Measurements from ENCODE around the gene IAH1. TPM values are rescaled to one million over a fixed set of nuclear protein-coding genes. Genes with fewer than 3 reads are reported as not detected.

Gene IAH1
- total RNA-seq, 1 donor from 2014 or later: 37.5 TPM

GRCh38 chr2:9463698-9464034 is 10.7 kb upstream of the IAH1 start:
- Mint-ChIP-seq H3K27me3 (ENCODE audit: unreplicated experiment) (no peaks in the 10 kb centered on the region), H3K4me1 (ENCODE audit: unreplicated experiment) (no peaks in the 10 kb centered on the region), H3K27ac (ENCODE audit: unreplicated experiment) (no peak overlapping the region), H3K9me3 (ENCODE audit: unreplicated experiment) (no peaks in the 10 kb centered on the region), H3K4me3 (ENCODE audit: unreplicated experiment) (no peak overlapping the region), H3K36me3 (ENCODE audit: low read depth, unreplicated experiment) (peaks cover 18% of the 10 kb centered on the region)
- DNase-seq (ENCODE audit: low spot score): no peak
- no peak for TF ChIP-seq CTCF (IDR thresholded peaks at IDR 0.05; ENCODE audit: unreplicated experiment)

- no peaks in the 10 kb centered on the region for H3K4me1 Mint-ChIP-seq (ENCODE audit: unreplicated experiment)
- no peak for DNase-seq (ENCODE audit: low spot score)
- H3K4me3 Mint-ChIP-seq (ENCODE audit: unreplicated experiment): no peak overlapping the region
- no peak overlapping the region for H3K27ac Mint-ChIP-seq (ENCODE audit: unreplicated experiment)
- no peak for TF ChIP-seq CTCF (IDR thresholded peaks at IDR 0.05; ENCODE audit: unreplicated experiment)
- no peaks in the 10 kb centered on the region for H3K27me3 Mint-ChIP-seq (ENCODE audit: unreplicated experiment)
- H3K36me3 Mint-ChIP-seq (ENCODE audit: low read depth, unreplicated experiment): peaks cover 18% of the 10 kb centered on the region
- H3K9me3 Mint-ChIP-seq (ENCODE audit: unreplicated experiment): no peaks in the 10 kb centered on the region
Observed at GRCh38 chr2:9465170-9465569, 9.2 kb upstream of the IAH1 start.

- Mint-ChIP-seq H3K9me3 (ENCODE audit: unreplicated experiment) (no peaks in the 10 kb centered on the region), H3K4me3 (ENCODE audit: unreplicated experiment) (no peak overlapping the region), H3K36me3 (ENCODE audit: low read depth, unreplicated experiment) (peaks cover 14% of the 10 kb centered on the region), H3K27ac (ENCODE audit: unreplicated experiment) (no peak overlapping the region), H3K4me1 (ENCODE audit: unreplicated experiment) (no peaks in the 10 kb centered on the region), H3K27me3 (ENCODE audit: unreplicated experiment) (no peaks in the 10 kb centered on the region)
- no peak for TF ChIP-seq CTCF (IDR thresholded peaks at IDR 0.05; ENCODE audit: unreplicated experiment)
- no peak for DNase-seq (ENCODE audit: low spot score)
Observed at GRCh38 chr2:9466147-9466683, 8.1 kb upstream of the IAH1 start.

GRCh38 chr2:9467687-9468086 is 6.7 kb upstream of the IAH1 start:
- Mint-ChIP-seq H3K36me3 (ENCODE audit: low read depth, unreplicated experiment) (peaks cover 18% of the 10 kb centered on the region), H3K27ac (ENCODE audit: unreplicated experiment) (no peak overlapping the region), H3K27me3 (ENCODE audit: unreplicated experiment) (no peaks in the 10 kb centered on the region), H3K4me1 (ENCODE audit: unreplicated experiment) (no peaks in the 10 kb centered on the region), H3K9me3 (ENCODE audit: unreplicated experiment) (no peaks in the 10 kb centered on the region), H3K4me3 (ENCODE audit: unreplicated experiment) (no peak overlapping the region)
- no peak for TF ChIP-seq CTCF (IDR thresholded peaks at IDR 0.05; ENCODE audit: unreplicated experiment)
- no peak for DNase-seq (ENCODE audit: low spot score)

GRCh38 chr2:9471206-9471605 is 3.1 kb upstream of the IAH1 start:
- peaks cover 9% of the 10 kb centered on the region for H3K27me3 Mint-ChIP-seq (ENCODE audit: unreplicated experiment)
- DNase-seq (ENCODE audit: low spot score): no peak
- H3K27ac Mint-ChIP-seq (ENCODE audit: unreplicated experiment): no peak overlapping the region
- peaks cover 24% of the 10 kb centered on the region for H3K36me3 Mint-ChIP-seq (ENCODE audit: low read depth, unreplicated experiment)
- peaks cover 8% of the 10 kb centered on the region for H3K4me1 Mint-ChIP-seq (ENCODE audit: unreplicated experiment)
- no peaks in the 10 kb centered on the region for H3K9me3 Mint-ChIP-seq (ENCODE audit: unreplicated experiment)
- H3K4me3 Mint-ChIP-seq (ENCODE audit: unreplicated experiment): no peak overlapping the region
- no peak for TF ChIP-seq CTCF (IDR thresholded peaks at IDR 0.05; ENCODE audit: unreplicated experiment)
